NT2/D1 (cell line): Measurements from ENCODE around the gene DNAAF5.
"Not testable (repeated sequence)": the region's sequence is repeated elsewhere in the genome, so short reads cannot be mapped to it uniquely, and the experiment has no call there.

ENCODE experiments used
- YY1 ChIP-seq: IDR thresholded peaks from 2 replicates; pipeline ENCODE4 v1.6.1; 2011; ENCODE audit not compliant: insufficient read length, insufficient read depth
- ZNF274 ChIP-seq: IDR thresholded peaks from 2 replicates; pipeline ENCODE4 v1.6.1; 2011; ENCODE audit warnings: mild to moderate bottlenecking, low read depth, low read length

GRCh38 chr7:744128-744520 lies 17.6 kb downstream of the DNAAF5 start:
- not testable (repeated sequence) for TF ChIP-seq YY1, ZNF274
